ENCODE measurements around the gene TOP3B. TPM values are rescaled to one million over a fixed set of nuclear protein-coding genes. Genes with fewer than 3 reads are reported as not detected.

Gene TOP3B
- total RNA-seq, 4 donors from 2014 or later = 4.6 to 36.6 (median 23.4) TPM

- peaks cover 56 to 93% (median 80%) of the 10 kb centered on the region in 3 donors for H3K4me1 ChIP-seq
- 70% methylated on average over 6 of the region's 10 CpGs; no CpG with 5 or more reads in 1 of the 2 donors for WGBS, 2 donors
- DNase-seq = no peak
- intact Hi-C loops (cut with DNase I) = loop anchor here (2.0 to 5.0 kb wide), 2 partner anchors 13 to 227 kb away; partner anchors contain the start of gene PPM1F
- H3K36me3 ChIP-seq = peaks cover 3 to 58% (median 10%) of the 10 kb centered on the region in 3 donors
- H3K27me3 ChIP-seq = no peaks in the 10 kb centered on the region
- peak overlapping the region; percentile 92 to 96 (median 96) for H3K27ac ChIP-seq
- no peak overlapping the region for H3K4me3 ChIP-seq
- TF ChIP-seq CTCF (IDR thresholded peaks at IDR 0.05) (no peak), POLR2A (IDR thresholded peaks at IDR 0.05) (peak in 1 of 4 donors; percentile 21)
- H3K9me3 ChIP-seq = no peaks in the 10 kb centered on the region
These were observed 43.1 kb downstream of the TOP3B start for GRCh38 chr22:21939461-21939913.

GRCh38 chr22:21938906-21939305 lies 43.7 kb downstream of the TOP3B start:
- Histone ChIP-seq H3K27me3 (no peaks in the 10 kb centered on the region), H3K9me3 (no peaks in the 10 kb centered on the region), H3K4me3 (peak overlapping the region in 3 of 4 donors; percentile 58 to 68 (median 60)), H3K36me3 (peaks cover 0 to 58% (median 11%) of the 10 kb centered on the region in 3 donors), H3K4me1 (peaks cover 54 to 87% (median 74%) of the 10 kb centered on the region in 3 donors), H3K27ac (peak overlapping the region; percentile 92 to 96 (median 96))
- intact Hi-C loops (cut with DNase I) = loop anchor here (2.0 to 5.0 kb wide), 2 partner anchors 14 to 227 kb away; partner anchors contain the start of gene PPM1F
- TF ChIP-seq CTCF (IDR thresholded peaks at IDR 0.05) = no peak
- no peak for TF ChIP-seq POLR2A (IDR thresholded peaks at IDR 0.05)
- WGBS, 2 donors = 78% methylated on average over 10 of the region's 11 CpGs; no CpG with 5 or more reads in 1 of the 2 donors
- no peak for DNase-seq

- TF ChIP-seq CTCF (IDR thresholded peaks at IDR 0.05) (peak; percentile 97 to 100 (median 100)), POLR2A (IDR thresholded peaks at IDR 0.05) (peak in 1 of 4 donors; percentile 37)
- intact Hi-C loops (cut with DNase I) = loop anchor here (2.0 to 5.0 kb wide), 2 partner anchors 15 to 226 kb away; partner anchors contain the start of gene PPM1F
- peak overlapping the region; percentile 92 to 96 (median 96) for H3K27ac ChIP-seq
- WGBS, 2 donors = 7 to 10% methylated on average over 6 to 17 of the region's 42 CpGs
- peak; percentile 52 for DNase-seq
- peaks cover 47 to 81% (median 68%) of the 10 kb centered on the region in 3 donors for H3K4me1 ChIP-seq
- no peaks in the 10 kb centered on the region for H3K9me3 ChIP-seq
- peak overlapping the region; percentile 38 to 68 (median 59) for H3K4me3 ChIP-seq
- H3K36me3 ChIP-seq = peaks cover 6 to 62% (median 12%) of the 10 kb centered on the region in 3 donors
- no peaks in the 10 kb centered on the region for H3K27me3 ChIP-seq
These were observed 44.3 kb downstream of the TOP3B start for GRCh38 chr22:21938071-21938822.

- H3K27me3 ChIP-seq = no peaks in the 10 kb centered on the region
- TF ChIP-seq CTCF (IDR thresholded peaks at IDR 0.05) (no peak), POLR2A (IDR thresholded peaks at IDR 0.05) (no peak)
- no peak for DNase-seq
- peaks cover 42 to 76% (median 63%) of the 10 kb centered on the region in 3 donors for H3K4me1 ChIP-seq
- H3K27ac ChIP-seq = peak overlapping the region; percentile 92 to 96 (median 96)
- WGBS, 2 donors = 20% methylated on average over 1 of the region's 8 CpGs; no CpG with 5 or more reads in 1 of the 2 donors
- intact Hi-C loops (cut with DNase I) = loop anchor here (2.0 to 5.0 kb wide), 2 partner anchors 15 to 225 kb away; partner anchors contain the start of gene PPM1F
- no peaks in the 10 kb centered on the region for H3K9me3 ChIP-seq
- peaks cover 11 to 67% (median 17%) of the 10 kb centered on the region in 3 donors for H3K36me3 ChIP-seq
- H3K4me3 ChIP-seq = peak overlapping the region; percentile 38 to 68 (median 59)
These were observed 44.8 kb downstream of the TOP3B start for GRCh38 chr22:21937821-21938070.
